Measurements from ENCODE around the gene ZNF384. TPM values are rescaled to one million over a fixed set of nuclear protein-coding genes. Genes with fewer than 3 reads are reported as not detected.

ZNF384 gene
- total and polyA plus RNA-seq, 2 of the 8 experiments (the other 6 are each of a cell fraction or from before 2014, with no cell fraction given), result 59.0 to 59.6 TPM

DNA sequence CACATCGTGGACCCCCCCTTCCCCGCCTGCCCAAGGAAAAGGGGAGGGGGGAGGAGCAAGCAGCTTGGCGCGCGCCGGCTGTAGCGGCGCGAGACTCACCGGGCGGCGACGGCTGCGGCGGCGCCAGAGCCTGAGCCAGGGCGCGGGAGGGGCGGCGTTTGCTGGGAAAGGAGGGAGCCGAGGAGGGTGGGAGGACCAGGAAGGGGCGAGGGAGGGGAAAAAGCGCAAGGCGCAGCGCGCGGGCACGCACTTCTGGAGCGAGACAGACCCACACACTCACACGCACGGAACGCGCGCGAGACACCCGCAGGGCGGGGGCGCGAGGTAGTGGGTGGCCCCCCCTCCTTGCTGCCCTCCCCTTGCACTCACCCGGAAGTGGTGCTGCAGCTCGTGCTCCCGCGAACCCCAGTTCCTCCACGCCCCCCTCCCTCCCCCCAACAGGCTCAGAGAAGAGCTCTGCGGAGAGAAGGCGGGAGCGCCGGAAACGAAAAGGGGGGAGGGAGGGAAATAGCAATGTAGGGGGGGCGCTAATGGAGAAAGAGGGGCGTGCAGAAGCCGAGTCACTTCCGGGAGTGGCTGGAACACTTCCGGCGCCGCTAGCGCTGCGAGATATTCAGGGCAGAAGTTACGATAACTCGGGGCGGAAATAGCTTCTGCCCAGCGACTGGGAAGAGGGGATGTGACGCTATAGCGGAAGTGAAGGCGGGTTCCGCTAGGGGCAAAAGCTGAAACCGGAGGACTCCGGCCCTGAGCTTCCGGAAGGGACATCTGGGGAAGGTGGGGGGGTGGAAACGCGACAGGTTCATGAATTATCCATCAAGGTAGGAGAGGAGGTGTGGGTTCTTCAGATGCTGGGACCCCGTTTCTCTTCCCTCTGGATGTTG lies at the start of gene ZNF384 (continued):
- TF ChIP-seq KDM1A (IDR thresholded peaks at IDR 0.05; ENCODE audit: borderline replicate concordance, low read length) (peak; percentile 88), TBP (IDR thresholded peaks at IDR 0.05; ENCODE audit: low read depth, low read length) (no peak; the same call in 1 of the 2 replicates), ASH2L (IDR thresholded peaks at IDR 0.05; ENCODE audit: low read length) (peak; percentile 91), SIRT6 (IDR thresholded peaks at IDR 0.05; ENCODE audit: low read length) (peak; percentile 99), E2F6 (IDR thresholded peaks at IDR 0.05) (no peak), TAF7 (optimal IDR thresholded peaks at IDR 0.05; ENCODE audit: borderline replicate concordance, low read depth, low read length) (peak; percentile 80), CTCF (IDR thresholded peaks at IDR 0.05; ENCODE audit: control extremely low read depth in 1 of 3, insufficient read depth in 1 of 3, low read depth in 1 of 3, low read length in 3 of 3) (no peak), NRF1 (IDR thresholded peaks at IDR 0.05; ENCODE audit: low read depth, low read length) (no peak), SAP30 (IDR thresholded peaks at IDR 0.05; ENCODE audit: insufficient read depth, insufficient replicate concordance, low read length) (peak; percentile 21), RAD21 (IDR thresholded peaks at IDR 0.05 in 1 of 2, conservative IDR thresholded peaks at IDR 0.05 in 1 of 2; ENCODE audit: low read depth in 2 of 2, low read length in 2 of 2) (no peak), GABPA (IDR thresholded peaks at IDR 0.05; ENCODE audit: borderline replicate concordance, insufficient read depth, low read length) (peak; percentile 85), GTF2F1 (IDR thresholded peaks at IDR 0.05; ENCODE audit: borderline replicate concordance, low read depth, low read length) (peak; percentile 96), SP4 (IDR thresholded peaks at IDR 0.05; ENCODE audit: low read length) (no peak), TCF12 (IDR thresholded peaks at IDR 0.05; ENCODE audit: low read depth, low read length) (no peak), SP2 (IDR thresholded peaks at IDR 0.05; ENCODE audit: low read length) (no peak), BACH1 (IDR thresholded peaks at IDR 0.05; ENCODE audit: low read length) (peak; percentile 67), RBBP5 (IDR thresholded peaks at IDR 0.05; ENCODE audit: borderline replicate concordance, low read depth, low read length) (no peak), SUZ12 (IDR thresholded peaks at IDR 0.05; ENCODE audit: low read length) (no peak), POLR2A (IDR thresholded peaks at IDR 0.05; ENCODE audit: control extremely low read depth in 1 of 2, low read depth in 2 of 2, low read length in 2 of 2) (peak in 1 of 2 experiments; percentile 56; a peak in 1 of 3 replicates), CTBP2 (IDR thresholded peaks at IDR 0.05; ENCODE audit: borderline replicate concordance, insufficient read depth, insufficient read length, low read length) (no peak), CHD2 (IDR thresholded peaks at IDR 0.05; ENCODE audit: low read length) (peak; percentile 13)

Measured in H1 (cell line).